T-helper 17 cell (primary cell): ENCODE data around the gene UQCC2. TPM values are rescaled to one million over a fixed set of nuclear protein-coding genes. Genes with fewer than 3 reads are reported as not detected.
A peak's percentile ranks its signal among the peaks of the same experiment; 100 is the strongest.

ENCODE experiments used
- ATAC-seq: fragments of 150-1000 bp; cut with Tn5 transposase; 2 replicates; pipeline ENCODE4 v1.10.0; 2021; ENCODE audit warnings: mild to moderate bottlenecking, moderate library complexity
- DNase-seq, 3 donors: peaks; one replicate each; pipeline versions ENCODE4 v3.0.0 to v3.0.0-alpha.2; 2020 to 2021
- H3K9me3 ChIP-seq: one replicate; pipeline ENCODE4 v1.7.0; 2013; ENCODE audit warnings: low read length, mild to moderate bottlenecking; ENCODE audit not compliant: control insufficient read depth, poor library complexity, severe bottlenecking
- H3K27ac Mint-ChIP-seq: one replicate; pipeline ENCODE4 v1.8.0; 2022; ENCODE audit warnings: mild to moderate bottlenecking, moderate library complexity, mixed read lengths
- H3K27me3 Mint-ChIP-seq: one replicate; pipeline ENCODE4 v1.8.0; 2022; ENCODE audit warnings: mixed read lengths
- H3K36me3 Mint-ChIP-seq: one replicate; pipeline ENCODE4 v1.8.0; 2022; ENCODE audit warnings: low read depth, mixed read lengths
- H3K4me1 Mint-ChIP-seq: one replicate; pipeline ENCODE4 v1.8.0; 2022; ENCODE audit warnings: mild to moderate bottlenecking, mixed read lengths
- H3K4me3 Mint-ChIP-seq: one replicate; pipeline ENCODE4 v1.8.0; 2022; ENCODE audit warnings: mild to moderate bottlenecking, moderate library complexity, mixed read lengths
- total RNA-seq, 4 donors: library from RNA in 2 of 4; stranded (reverse) in 2 of 4; gene quantifications; one replicate each; pipeline ENCODE4 v1.2.3 and lab custom pipeline; 2022 to 2026

UQCC2 gene
- total RNA-seq, 2 donors from 2014 or later = 17.3 to 19.8 TPM

DNA sequence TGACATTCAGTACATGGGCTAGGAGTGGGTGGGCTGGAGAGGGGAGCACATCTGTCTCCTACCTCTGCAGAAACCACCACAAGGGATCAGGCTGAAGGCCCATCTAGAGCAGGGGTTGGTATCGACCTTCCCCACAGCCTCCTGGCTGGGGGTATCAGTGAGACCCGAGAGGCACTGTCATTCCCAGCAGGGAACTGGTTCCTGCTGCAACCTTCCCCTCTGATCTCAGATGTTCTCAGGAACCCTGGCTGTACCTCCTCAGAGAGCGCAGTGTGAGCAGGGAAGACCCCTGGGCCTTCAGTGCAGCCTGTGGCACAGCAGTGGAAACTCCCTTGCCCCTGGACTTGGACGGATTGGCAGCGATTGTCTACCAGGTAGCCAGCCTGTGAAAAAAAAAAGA, 27.4 kb upstream of the UQCC2 start:
- no peak overlapping the region for H3K27ac Mint-ChIP-seq
- no peak overlapping the region for H3K4me3 Mint-ChIP-seq
- DNase-seq (no peak), ATAC-seq (no peak)
- H3K27me3 Mint-ChIP-seq = peaks cover 14% of the 10 kb centered on the region
- no peaks in the 10 kb centered on the region for H3K36me3 Mint-ChIP-seq
- H3K4me1 Mint-ChIP-seq = no peaks in the 10 kb centered on the region
- no peaks in the 10 kb centered on the region for H3K9me3 ChIP-seq

DNA sequence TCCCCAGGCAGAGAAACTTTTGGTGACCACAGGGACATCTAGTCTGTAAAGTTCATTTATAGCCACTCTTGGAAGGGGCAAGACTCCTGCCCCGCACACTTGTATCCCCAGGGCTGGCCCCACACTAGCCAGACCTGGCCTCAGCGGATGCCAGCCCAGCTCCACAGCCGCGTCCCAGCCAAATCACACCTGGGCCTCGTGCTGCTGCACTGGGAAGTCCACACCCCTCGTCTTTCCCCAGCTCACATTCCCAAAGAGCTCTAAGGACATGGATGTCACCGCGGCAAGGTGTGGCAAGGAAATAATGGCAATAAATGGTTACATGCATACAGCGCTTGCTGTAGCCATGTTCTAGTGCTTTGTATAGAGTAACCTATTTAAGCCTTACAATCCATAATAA, 26.7 kb upstream of the UQCC2 start:
- ATAC-seq (no peak), DNase-seq (no peak)
- Mint-ChIP-seq H3K27me3 (peaks cover 11% of the 10 kb centered on the region), H3K27ac (no peak overlapping the region), H3K4me1 (no peaks in the 10 kb centered on the region), H3K4me3 (no peak overlapping the region), H3K36me3 (no peaks in the 10 kb centered on the region)
- H3K9me3 ChIP-seq = no peaks in the 10 kb centered on the region

DNA sequence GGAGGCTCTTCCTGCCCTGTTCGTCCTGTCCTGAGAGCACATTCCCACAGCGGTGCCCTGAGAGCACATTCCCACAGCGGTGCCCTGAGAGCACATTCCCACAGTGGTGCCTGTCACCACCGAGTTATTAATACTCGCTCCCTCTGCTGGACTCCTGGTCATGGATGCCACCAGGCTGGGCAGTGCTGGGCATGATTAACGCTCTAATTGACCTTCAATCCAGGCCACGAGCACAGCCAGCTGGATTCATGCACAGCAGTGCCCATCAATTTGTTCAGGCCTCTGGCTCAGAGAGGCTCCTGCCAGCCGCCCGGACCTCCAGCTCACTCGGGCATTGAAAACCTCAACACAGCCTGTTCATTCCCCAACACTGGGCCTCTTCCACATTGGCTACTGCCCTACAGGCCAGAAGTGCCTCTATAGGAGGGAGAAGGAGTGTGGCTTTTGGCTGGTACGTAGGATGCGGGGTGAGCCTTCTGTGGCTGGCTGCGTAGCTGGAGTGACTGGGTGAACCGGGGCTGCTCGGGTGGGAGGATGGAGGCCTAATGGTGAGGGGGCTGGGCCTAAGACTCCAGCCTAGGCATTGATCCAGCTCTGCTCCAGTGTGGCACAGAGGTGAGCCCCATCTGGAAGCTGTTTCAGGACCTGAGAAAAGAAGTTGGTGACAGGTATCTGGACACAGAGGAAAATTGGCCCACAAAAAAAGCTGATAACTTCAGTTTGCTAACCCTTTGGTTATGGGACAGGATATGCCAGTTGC, 25.9 kb upstream of the UQCC2 start:
- Mint-ChIP-seq H3K36me3 (no peaks in the 10 kb centered on the region), H3K27ac (no peak overlapping the region), H3K4me1 (no peaks in the 10 kb centered on the region), H3K4me3 (no peak overlapping the region), H3K27me3 (peaks cover 4% of the 10 kb centered on the region)
- no peaks in the 10 kb centered on the region for H3K9me3 ChIP-seq
- no peak for ATAC-seq
- no peak for DNase-seq

DNA sequence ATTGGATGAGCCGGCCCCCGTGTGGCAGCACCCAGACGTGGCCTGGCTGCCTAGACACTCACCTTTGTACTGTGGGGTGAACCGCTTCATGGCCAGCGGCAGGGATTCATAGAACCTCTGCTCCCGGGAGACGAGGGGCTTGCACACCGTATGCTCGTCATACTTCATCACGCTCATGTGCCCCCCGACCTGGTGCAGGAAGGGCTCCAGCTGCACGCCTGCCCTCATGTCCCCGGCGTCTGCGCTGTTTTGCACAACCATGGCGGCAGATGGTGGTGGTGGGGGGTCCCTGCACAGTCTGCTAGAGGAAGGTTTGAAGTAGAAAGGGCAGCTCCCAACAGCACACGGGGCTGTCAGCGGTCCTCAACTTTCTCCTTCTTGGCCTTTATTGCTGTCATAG, 23.7 kb upstream of the UQCC2 start:
- Mint-ChIP-seq H3K27ac (no peak overlapping the region), H3K4me3 (no peak overlapping the region), H3K27me3 (peaks cover 6% of the 10 kb centered on the region), H3K36me3 (no peaks in the 10 kb centered on the region), H3K4me1 (no peaks in the 10 kb centered on the region)
- DNase-seq (no peak), ATAC-seq (no peak)
- no peaks in the 10 kb centered on the region for H3K9me3 ChIP-seq

DNA sequence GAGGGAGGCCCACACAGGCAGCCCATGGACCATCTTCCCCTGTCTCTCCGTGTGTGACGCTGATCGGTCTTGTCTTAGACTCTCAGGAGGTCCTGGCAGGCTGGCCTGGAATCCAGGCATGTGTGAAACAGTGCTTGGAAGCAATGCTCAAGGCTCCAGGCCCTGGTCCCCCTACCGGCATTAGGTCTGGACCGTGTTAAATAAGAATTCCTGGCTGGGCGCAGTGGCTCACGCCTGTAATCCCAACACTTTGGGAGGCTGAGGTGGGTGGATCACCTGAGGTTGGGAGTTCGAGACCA, 22.2 kb upstream of the UQCC2 start:
- Mint-ChIP-seq H3K4me3 (no peak overlapping the region), H3K27me3 (peaks cover 15% of the 10 kb centered on the region), H3K27ac (no peak overlapping the region), H3K36me3 (no peaks in the 10 kb centered on the region), H3K4me1 (peaks cover 1% of the 10 kb centered on the region)
- no peak for ATAC-seq
- no peak for DNase-seq
- H3K9me3 ChIP-seq = no peaks in the 10 kb centered on the region

DNA sequence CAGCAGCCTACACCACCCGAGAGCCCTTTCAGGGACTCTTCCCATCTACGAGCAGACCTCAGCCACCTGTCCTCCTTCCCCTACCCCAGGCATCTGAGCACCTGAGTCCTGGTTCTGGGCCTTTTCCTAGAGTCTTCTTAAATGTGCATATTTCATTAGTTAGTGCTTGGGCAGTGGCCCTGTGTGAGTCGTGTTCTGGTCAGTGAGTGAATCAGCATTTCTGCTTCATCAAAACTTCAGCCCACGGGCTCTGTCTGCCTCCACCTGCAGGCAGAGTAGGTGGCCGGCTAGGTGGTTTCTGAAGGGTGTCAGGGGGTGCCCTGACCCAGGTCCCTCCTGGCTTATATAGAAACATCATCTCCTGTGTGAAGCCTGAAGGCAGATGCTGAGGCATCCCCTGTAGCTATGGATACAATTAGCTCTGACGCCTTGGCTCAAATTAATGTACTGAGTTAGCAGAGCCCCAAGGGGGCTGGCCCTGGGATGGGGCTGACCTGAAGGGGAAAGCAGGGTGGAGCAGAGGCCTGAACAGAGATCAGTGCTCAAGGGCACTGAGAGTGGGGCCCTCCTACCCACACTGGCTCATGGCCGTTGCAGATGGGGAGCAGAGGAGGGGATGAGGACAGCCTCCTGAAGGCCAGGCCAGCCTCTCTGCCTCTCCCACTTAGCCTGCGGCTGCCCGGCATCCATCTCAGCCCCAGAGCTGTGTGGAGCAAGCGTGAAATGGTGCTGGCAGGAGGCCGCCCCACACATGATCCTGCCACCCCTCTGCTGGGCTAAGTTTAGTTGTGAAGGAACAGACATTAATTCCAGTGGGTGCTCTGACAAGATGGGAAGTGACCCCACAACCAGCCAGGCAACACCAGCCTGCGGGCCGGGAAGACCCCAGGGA, 21.6 kb upstream of the UQCC2 start:
- Mint-ChIP-seq H3K4me1 (peaks cover 4% of the 10 kb centered on the region), H3K27ac (no peak overlapping the region), H3K36me3 (no peaks in the 10 kb centered on the region), H3K4me3 (no peak overlapping the region), H3K27me3 (peaks cover 18% of the 10 kb centered on the region)
- no peaks in the 10 kb centered on the region for H3K9me3 ChIP-seq
- DNase-seq (no peak), ATAC-seq (no peak)

DNA sequence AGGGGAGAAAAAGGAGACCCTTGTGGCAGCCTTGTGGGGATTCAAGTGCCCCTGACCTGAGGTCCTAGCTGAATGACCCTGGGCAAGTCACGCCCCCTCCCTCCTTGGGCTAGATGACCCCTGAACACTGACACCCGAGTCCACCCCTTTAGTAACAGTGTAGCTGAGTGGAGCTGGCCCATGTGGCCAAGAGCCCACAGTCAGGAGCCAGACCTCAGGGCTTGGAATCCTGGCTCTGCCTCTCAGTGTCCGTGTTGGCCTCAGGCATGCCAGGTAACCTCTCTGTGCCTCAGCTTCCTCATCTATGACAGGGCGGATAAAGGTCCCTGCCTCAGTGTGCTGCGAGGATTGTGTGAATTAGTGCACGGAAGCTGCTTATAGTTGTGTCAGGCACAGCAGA, 20.9 kb upstream of the UQCC2 start:
- Mint-ChIP-seq H3K27me3 (peaks cover 18% of the 10 kb centered on the region), H3K36me3 (no peaks in the 10 kb centered on the region), H3K27ac (no peak overlapping the region), H3K4me3 (no peak overlapping the region), H3K4me1 (peaks cover 4% of the 10 kb centered on the region)
- DNase-seq (no peak), ATAC-seq (no peak)
- no peaks in the 10 kb centered on the region for H3K9me3 ChIP-seq

DNA sequence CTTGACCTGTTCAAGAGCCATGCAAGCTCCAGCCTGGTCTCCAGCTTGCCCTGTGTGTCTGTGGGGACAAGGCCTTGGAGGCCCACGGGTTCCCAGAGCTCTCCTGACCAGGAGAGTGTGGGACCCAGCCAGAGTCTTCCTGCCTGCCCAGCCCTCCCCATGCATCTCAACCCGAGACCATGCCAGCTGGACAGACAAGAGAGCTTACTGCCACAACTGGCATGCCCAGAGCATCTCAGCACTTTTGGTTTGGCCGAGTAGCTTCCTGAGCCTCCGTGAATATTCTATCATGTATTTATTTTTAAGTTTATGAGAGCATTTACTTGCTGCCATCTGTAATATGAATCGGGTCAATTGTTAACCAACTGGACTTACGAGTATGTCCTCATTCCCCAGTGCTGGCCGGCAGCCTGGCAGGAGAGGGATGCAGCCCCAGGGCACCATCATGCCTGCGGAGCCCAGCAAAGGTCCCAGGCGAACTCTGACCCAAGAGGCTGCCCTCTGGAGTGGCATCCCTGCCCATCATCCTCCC, 20.3 kb upstream of the UQCC2 start:
- ATAC-seq (no peak), DNase-seq (no peak)
- no peaks in the 10 kb centered on the region for H3K9me3 ChIP-seq
- no peak overlapping the region for H3K27ac Mint-ChIP-seq
- no peaks in the 10 kb centered on the region for H3K36me3 Mint-ChIP-seq
- H3K4me3 Mint-ChIP-seq = no peak overlapping the region
- H3K4me1 Mint-ChIP-seq = peaks cover 4% of the 10 kb centered on the region
- peaks cover 24% of the 10 kb centered on the region for H3K27me3 Mint-ChIP-seq

DNA sequence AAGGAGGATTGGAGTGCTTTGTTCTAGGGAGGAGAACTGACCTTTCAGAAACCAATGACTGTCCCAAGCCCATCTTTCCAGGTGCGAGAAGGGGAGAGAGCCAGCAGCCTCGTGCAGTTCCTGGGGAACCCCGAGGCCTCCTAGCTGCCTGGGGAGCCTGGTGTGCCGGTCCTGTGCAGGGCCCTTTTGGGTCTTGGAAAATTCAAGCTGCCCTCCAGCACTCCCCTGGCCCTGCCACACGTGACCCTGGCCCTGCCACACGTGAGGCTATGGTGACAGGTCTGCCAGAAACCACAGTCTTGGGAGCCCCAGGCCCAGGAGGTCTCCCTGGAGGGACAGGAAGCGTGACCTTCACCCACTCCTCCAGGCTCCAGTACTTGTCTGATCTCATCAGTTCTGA, 19.5 kb upstream of the UQCC2 start:
- DNase-seq (no peak), ATAC-seq (no peak)
- peaks cover 6% of the 10 kb centered on the region for H3K4me1 Mint-ChIP-seq
- no peaks in the 10 kb centered on the region for H3K9me3 ChIP-seq
- no peak overlapping the region for H3K27ac Mint-ChIP-seq
- H3K27me3 Mint-ChIP-seq = peaks cover 28% of the 10 kb centered on the region
- H3K36me3 Mint-ChIP-seq = no peaks in the 10 kb centered on the region
- no peak overlapping the region for H3K4me3 Mint-ChIP-seq

DNA sequence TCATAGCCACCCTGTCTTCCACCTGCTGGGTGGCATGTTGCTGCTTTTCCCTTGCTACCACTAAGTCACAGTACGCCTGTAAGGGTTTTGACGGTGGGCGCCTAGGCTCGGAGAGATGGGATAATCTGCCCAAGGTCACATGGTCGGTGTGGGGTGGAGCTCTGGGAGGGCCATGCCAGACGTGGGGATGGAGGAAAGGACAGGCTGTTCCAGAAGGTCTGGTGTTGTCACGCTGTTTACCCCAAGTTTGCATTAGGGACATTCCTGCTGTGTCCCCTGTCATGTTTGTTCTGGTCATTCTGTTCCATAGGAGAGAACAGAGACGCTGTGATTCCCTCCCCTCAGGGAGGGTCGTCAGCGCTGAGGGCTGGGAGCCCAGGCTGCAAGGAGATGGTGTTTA, 19.1 kb upstream of the UQCC2 start:
- H3K9me3 ChIP-seq = no peaks in the 10 kb centered on the region
- H3K27ac Mint-ChIP-seq = peak overlapping the region; percentile 29
- no peak for ATAC-seq

DNA sequence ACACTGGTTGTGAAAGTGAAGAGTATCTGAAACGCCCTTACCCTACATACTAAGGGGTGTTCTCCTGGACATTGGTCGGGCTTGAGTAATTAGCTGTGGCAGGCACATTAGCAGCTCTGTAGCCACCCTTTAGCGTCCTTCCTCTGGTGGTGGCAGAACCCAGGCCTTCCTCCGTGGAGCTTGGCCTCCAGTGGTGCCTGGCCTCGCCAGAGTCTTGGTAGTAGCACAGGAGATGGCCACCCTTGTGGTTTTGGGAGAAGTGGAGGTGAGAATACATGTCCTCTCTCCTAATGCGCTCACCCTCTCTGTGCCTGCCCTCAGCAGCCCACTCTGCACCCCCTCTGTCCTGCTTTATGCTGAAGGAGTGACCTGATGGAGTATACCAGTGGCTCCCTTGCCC, 17.6 kb upstream of the UQCC2 start:
- ATAC-seq = no peak
- peaks cover 37% of the 10 kb centered on the region for H3K27me3 Mint-ChIP-seq

More for the DNA sequence above, 19.1 kb upstream of the UQCC2 start:
- Mint-ChIP-seq H3K4me3 (no peak overlapping the region), H3K36me3 (no peaks in the 10 kb centered on the region), H3K27me3 (peaks cover 29% of the 10 kb centered on the region), H3K4me1 (peaks cover 6% of the 10 kb centered on the region)
- no peak for DNase-seq

DNA sequence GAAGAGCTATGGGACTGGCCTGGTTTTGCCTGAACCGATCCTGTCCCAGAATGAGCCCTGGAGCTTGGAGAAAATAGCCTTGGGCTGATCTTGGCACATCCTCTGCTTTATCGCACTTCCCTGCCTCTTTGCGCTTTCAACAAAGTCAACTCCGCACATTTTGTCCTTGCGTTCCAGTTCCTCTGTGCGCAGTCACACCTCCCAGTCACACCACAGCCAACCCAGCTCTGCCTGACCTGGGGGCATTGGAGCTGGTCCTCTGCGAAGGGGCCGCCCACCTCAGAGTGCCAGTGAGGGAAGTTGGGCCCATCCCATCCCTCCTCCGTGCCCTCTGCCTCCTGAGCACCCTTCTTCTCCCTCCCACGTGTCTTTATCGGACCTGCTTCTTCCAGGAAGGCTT, 16.9 kb upstream of the UQCC2 start:
- H3K4me1 Mint-ChIP-seq = peaks cover 13% of the 10 kb centered on the region
- H3K9me3 ChIP-seq = no peaks in the 10 kb centered on the region
- no peak overlapping the region for H3K4me3 Mint-ChIP-seq
- peaks cover 43% of the 10 kb centered on the region for H3K27me3 Mint-ChIP-seq
- DNase-seq = no peak
- no peak for ATAC-seq
- no peak overlapping the region for H3K27ac Mint-ChIP-seq
- H3K36me3 Mint-ChIP-seq = no peaks in the 10 kb centered on the region

More for the DNA sequence above, 17.6 kb upstream of the UQCC2 start:
- H3K4me1 Mint-ChIP-seq = peaks cover 11% of the 10 kb centered on the region
- H3K4me3 Mint-ChIP-seq = no peak overlapping the region
- no peak for DNase-seq
- H3K36me3 Mint-ChIP-seq = no peaks in the 10 kb centered on the region
- no peaks in the 10 kb centered on the region for H3K9me3 ChIP-seq
- no peak overlapping the region for H3K27ac Mint-ChIP-seq

DNA sequence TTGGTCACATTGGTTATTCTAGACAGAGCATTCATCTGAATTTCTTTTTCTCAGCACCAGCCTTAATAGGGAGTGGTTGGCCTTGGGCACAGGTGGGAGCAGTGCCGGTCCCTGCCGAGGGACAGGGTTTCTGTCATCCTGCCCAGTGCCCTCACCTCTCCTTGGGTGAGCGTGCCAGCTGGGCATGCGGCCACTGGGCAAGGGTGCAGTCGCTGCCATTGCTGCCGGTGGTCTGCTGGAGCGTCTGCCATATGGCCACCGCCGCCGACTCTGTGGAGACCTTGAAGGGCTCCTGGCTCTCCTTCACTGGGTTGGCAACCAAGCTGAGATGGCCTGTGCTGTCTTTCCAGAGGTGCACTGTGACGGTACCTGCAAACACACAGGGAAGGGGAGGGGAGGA, 16.4 kb upstream of the UQCC2 start:
- peaks cover 13% of the 10 kb centered on the region for H3K4me1 Mint-ChIP-seq
- peaks cover 48% of the 10 kb centered on the region for H3K27me3 Mint-ChIP-seq
- no peak overlapping the region for H3K27ac Mint-ChIP-seq
- no peak for DNase-seq
- ATAC-seq = no peak
- H3K4me3 Mint-ChIP-seq = no peak overlapping the region
- H3K9me3 ChIP-seq = no peaks in the 10 kb centered on the region
- H3K36me3 Mint-ChIP-seq = no peaks in the 10 kb centered on the region
